Subcutaneous abdominal adipose tissue (tissue), 5 donors: ENCODE measurements around the gene ZFYVE21.
A peak's percentile ranks its signal among the peaks of the same experiment; 100 is the strongest.

ENCODE experiments used
- H3K27ac ChIP-seq: one replicate; pipeline ENCODE4 v1.7.0; 2013; ENCODE audit warnings: low read depth, mild to moderate bottlenecking, inconsistent platforms, low read length, moderate library complexity
- H3K27me3 ChIP-seq, 5 donors: one replicate each; pipeline ENCODE4 v1.7.0; 2013; ENCODE audit warnings: low read length in 5 of 5, inconsistent platforms in 1 of 5; ENCODE audit not compliant: control insufficient read depth in 5 of 5, insufficient read depth in 4 of 5
- H3K36me3 ChIP-seq, 5 donors: one replicate each; pipeline ENCODE4 v1.7.0; 2013; ENCODE audit warnings: low read length in 5 of 5; ENCODE audit not compliant: control insufficient read depth in 5 of 5, insufficient read depth in 5 of 5
- H3K4me1 ChIP-seq, 5 donors: one replicate each; pipeline ENCODE4 v1.7.0; 2013; ENCODE audit warnings: low read length in 5 of 5, mild to moderate bottlenecking in 3 of 5, moderate library complexity in 1 of 5; ENCODE audit not compliant: control insufficient read depth in 5 of 5, insufficient read depth in 5 of 5
- H3K4me3 ChIP-seq, 5 donors: one replicate each; pipeline ENCODE4 v1.7.0; 2013; ENCODE audit warnings: low read length in 5 of 5, low read depth in 1 of 5
- H3K9ac ChIP-seq, 5 donors: one replicate each; pipeline ENCODE4 v1.7.0; 2013; ENCODE audit warnings: low read length in 5 of 5, mild to moderate bottlenecking in 4 of 5, moderate library complexity in 3 of 5
- H3K9me3 ChIP-seq, 5 donors: one replicate each; pipeline ENCODE4 v1.7.0; 2013; ENCODE audit warnings: low read length in 5 of 5; ENCODE audit not compliant: control insufficient read depth in 5 of 5
- donor health status: healthy.
- donor health status: healthy.
- donor health status: healthy.
- donor health status: healthy.
- donor health status: healthy.

The ZFYVE21 gene

DNA sequence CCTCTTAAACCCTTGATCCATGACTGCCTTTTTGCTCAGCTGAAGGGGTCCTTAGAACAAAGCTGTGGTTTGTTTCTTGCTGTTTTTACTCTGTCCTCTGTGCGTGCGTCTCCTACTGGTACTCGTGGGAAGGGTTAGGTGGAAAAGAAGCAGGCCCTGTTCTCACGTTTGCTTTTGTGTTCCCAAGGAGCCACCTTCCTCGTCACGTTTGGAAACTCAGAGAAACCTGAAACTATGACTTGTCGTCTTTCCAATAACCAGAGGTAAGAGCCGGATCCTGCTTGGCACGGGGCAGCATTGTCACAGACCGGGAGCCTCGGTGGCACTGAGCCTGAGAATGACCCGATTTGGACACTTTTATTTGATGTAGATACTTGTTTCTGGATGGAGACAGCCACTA is 13.1 kb downstream of the ZFYVE21 start:
- no peak overlapping the region for H3K9ac ChIP-seq
- peaks cover 0 to 74% (median 63%) of the 10 kb centered on the region in 5 donors for H3K36me3 ChIP-seq
- H3K27ac ChIP-seq: no peak overlapping the region
- H3K9me3 ChIP-seq: no peaks in the 10 kb centered on the region
- no peaks in the 10 kb centered on the region for H3K27me3 ChIP-seq
- H3K4me3 ChIP-seq: no peak overlapping the region
- peaks cover 0 to 36% (median 19%) of the 10 kb centered on the region in 5 donors for H3K4me1 ChIP-seq

DNA sequence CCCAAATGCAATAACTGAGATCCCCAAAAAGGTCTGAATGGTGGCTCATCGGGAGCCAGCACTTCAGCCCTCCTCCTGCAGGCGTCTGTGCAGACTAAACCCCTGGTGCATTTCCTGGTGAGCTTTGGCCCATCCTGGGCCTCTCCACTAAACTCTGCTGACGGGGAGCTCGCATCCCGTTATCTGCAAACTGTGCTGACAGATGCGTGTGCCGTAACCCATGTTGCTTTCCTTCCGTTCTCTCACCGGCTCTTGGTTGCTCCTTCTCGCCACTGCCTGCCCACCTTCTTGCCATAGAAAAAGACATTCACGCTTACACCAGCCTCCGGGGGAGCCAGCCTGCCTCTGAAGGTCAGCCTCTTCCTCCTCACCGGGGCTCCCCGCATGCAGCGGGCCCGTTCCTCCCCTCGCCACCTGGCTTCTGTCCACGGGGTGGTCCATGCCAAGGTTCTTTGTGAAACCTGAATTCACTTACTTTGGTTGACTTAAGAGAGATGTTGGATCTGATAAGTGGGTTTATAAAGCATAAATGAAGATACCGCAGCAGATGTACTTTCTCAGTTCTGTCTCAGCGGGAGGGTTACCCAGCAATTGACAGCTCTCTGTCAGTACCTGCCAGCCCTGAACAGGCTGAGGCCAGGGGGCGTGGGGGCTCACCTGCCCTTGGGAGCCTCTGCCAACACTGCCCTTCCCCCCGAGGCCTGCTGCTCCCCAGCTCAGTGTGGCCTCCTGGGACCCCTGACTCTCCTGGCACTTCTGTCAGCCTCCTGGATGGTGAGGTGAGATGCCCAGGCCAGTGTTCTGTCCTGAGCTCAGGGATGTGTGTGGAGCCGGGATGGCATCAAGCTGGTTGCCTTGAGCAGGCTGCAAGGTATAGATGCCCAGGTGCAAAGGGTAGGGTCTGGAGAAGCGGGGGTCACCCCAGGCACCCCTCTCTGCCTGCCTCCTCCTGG is 14.2 kb downstream of the ZFYVE21 start:
- H3K27ac ChIP-seq: no peak overlapping the region
- no peak overlapping the region for H3K9ac ChIP-seq

DNA sequence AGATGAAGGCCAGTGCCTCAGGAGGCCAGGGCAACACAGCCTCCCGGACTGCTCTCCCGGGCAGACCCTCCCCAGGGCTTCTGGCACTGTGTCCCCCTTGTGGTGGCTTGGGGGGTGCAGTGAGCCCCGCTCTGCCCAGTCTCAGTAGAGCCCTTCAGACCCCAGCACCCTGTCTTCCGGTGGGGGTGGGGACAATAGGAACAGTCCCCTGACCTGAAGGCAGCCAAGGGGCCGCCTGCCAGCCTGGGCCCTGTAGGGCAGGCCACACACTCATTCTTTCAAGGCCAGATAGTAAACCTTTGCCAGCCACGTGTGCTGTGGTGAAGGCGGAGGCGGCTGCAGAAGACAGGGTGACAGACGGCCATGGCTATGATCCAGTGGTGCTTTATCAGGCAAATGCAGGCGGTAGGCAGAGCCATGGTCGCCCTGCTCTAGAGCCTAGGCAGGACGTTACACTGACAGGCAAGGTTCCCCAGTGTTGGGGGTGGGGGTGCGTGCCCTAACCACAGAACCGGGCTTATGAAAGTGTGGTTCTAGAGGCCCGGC is 15.0 kb downstream of the ZFYVE21 start:
- Histone ChIP-seq H3K36me3 (peaks cover 0 to 84% (median 71%) of the 10 kb centered on the region in 5 donors), H3K4me1 (peaks cover 1 to 36% (median 18%) of the 10 kb centered on the region in 5 donors)

More for the DNA sequence above, 14.2 kb downstream of the ZFYVE21 start:
- no peaks in the 10 kb centered on the region for H3K27me3 ChIP-seq
- H3K4me3 ChIP-seq: no peak overlapping the region
- no peaks in the 10 kb centered on the region for H3K9me3 ChIP-seq
- H3K4me1 ChIP-seq: peaks cover 0 to 30% (median 12%) of the 10 kb centered on the region in 5 donors
- peaks cover 0 to 81% (median 71%) of the 10 kb centered on the region in 5 donors for H3K36me3 ChIP-seq

DNA sequence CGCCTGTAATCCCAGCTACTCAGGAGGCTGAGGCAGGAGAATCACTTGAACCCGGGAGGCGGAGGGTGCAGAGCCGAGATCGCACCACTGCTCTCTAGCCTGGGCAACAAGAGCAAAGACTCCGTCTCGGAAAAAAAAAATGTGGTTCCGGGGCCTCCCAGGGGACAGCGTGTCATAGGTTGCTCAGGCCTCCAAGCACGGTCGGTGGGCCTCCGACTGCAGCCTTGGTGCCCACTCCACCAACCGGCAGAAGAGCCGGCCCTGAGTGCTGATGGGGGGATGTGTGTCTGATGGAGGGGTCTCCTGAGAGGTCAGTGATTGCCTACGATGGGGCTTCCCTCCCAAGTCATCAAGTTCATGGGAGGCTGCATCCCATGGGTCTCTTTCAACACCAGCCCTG is 15.9 kb downstream of the ZFYVE21 start:
- H3K36me3 ChIP-seq: peaks cover 0 to 80% (median 63%) of the 10 kb centered on the region in 5 donors
- peaks cover 3 to 46% (median 26%) of the 10 kb centered on the region in 5 donors for H3K4me1 ChIP-seq

More for the DNA sequence above, 15.0 kb downstream of the ZFYVE21 start:
- no peak overlapping the region for H3K27ac ChIP-seq
- no peaks in the 10 kb centered on the region for H3K9me3 ChIP-seq
- no peak overlapping the region for H3K9ac ChIP-seq
- no peak overlapping the region for H3K4me3 ChIP-seq
- H3K27me3 ChIP-seq: no peaks in the 10 kb centered on the region

DNA sequence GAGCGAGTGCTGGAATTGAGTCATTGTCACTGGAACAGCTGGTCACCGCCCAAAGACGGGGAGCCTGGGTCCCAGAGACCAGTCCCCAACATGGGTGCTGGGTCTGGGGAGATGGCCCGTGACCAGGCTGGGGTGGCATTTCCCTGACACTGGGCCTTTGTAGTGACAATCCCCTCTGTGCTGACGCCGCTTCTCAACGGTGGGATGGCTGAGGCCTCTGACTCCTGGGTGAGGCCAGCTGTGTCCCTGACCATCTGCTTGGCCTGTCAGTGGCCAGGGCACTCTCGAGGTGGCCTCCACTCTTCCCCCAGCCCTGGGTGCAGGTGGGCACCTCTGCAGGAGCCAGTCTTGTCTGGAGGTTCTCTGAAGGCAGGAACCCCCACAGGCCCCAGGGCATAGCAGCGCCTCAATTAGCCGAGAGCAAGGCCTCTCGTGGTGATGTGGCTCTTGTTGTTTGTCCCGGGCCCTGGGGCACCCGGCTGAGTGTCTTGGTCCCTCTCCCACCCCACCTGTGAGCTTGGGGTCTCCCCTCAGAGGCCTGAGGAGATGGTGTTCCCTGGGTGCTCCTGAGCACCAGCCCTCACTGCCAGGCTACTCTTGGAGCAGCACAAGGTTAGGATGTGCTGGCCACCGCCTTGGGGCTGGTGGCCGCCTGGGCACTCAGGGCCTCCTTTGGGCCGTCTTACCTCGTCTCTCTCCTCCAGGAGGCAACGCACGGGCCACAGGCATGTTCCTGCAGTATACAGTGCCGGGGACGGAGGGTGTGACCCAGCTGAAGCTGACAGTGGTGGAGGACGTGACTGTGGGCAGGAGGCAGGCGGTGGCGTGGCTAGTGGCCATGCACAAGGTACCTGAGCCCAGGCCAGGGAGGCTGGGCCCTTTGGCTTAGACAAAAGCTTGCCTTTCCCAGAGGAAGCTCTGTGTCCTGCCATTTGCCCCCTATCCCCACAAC is 16.6 kb downstream of the ZFYVE21 start:
- Histone ChIP-seq H3K9me3 (no peaks in the 10 kb centered on the region), H3K9ac (peak overlapping the region in 1 of 5 donors; percentile 17), H3K36me3 (peaks cover 0 to 77% (median 60%) of the 10 kb centered on the region in 5 donors), H3K27ac (no peak overlapping the region), H3K4me1 (peaks cover 6 to 53% (median 33%) of the 10 kb centered on the region in 5 donors), H3K4me3 (no peak overlapping the region), H3K27me3 (no peaks in the 10 kb centered on the region)

More for the DNA sequence above, 15.9 kb downstream of the ZFYVE21 start:
- Histone ChIP-seq H3K4me3 (no peak overlapping the region), H3K9ac (no peak overlapping the region), H3K27ac (no peak overlapping the region), H3K27me3 (no peaks in the 10 kb centered on the region), H3K9me3 (no peaks in the 10 kb centered on the region)

DNA sequence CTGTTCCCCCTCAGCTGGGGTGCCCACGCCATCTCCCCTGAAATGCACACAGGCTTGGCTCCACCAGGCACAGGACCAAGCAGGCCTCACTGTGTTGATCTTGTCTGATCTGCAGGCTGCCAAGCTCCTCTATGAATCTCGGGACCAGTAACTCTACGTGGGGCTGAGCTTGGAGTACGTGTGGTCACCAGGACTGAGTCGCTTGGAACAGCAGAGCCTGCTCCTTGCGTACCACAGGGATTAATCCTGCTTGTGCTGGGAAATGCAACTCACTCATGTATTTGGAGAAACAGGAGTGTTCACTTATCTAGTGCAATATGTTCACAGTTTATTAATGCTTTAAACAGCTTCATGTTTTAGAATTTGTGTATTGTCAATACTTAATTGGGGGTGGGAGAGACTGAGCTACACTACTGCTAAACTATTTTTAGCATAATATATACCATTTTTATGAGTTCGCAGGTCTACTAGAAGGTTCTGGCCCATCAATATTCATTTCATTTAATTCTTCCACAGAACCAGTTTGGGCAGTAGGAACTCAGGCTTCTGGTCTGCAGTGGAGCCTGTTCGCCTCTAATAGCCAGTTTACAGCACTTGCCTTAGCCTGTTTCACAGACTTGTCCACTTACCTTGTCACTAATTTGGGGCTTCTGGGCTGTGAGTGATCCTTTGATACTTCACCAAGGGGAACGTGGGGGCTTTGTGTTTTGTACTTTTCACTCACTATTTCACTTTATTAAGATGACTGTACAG is 17.4 kb downstream of the ZFYVE21 start:
- no peak overlapping the region for H3K27ac ChIP-seq
- peaks cover 0 to 77% (median 59%) of the 10 kb centered on the region in 5 donors for H3K36me3 ChIP-seq
- H3K4me3 ChIP-seq: no peak overlapping the region
- peaks cover 6 to 59% (median 40%) of the 10 kb centered on the region in 5 donors for H3K4me1 ChIP-seq
- H3K9me3 ChIP-seq: no peaks in the 10 kb centered on the region
- H3K9ac ChIP-seq: no peak overlapping the region
- no peaks in the 10 kb centered on the region for H3K27me3 ChIP-seq

DNA sequence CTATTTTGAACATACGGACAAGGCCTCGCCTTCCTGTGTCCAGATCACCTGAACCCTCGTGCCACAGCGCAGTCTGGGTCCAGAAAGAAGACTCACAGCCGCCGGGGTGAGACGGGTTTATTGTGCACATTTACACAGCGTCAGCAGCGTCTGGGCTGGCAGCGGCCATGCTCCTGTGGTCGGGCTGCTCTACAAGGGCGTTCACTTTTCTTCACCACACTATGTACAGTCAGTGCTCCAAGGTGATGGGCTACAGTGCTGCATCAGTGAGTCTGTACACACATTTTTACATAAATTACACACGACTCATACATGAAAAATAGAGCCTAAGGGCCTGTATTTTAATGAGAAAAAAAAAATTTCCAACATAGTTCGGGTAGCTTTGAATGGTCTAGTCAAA is 18.0 kb downstream of the ZFYVE21 start:
- Histone ChIP-seq H3K36me3 (peaks cover 0 to 76% (median 62%) of the 10 kb centered on the region in 5 donors), H3K27me3 (no peaks in the 10 kb centered on the region), H3K27ac (no peak overlapping the region), H3K9ac (no peak overlapping the region), H3K9me3 (no peaks in the 10 kb centered on the region), H3K4me3 (no peak overlapping the region), H3K4me1 (peaks cover 6 to 59% (median 40%) of the 10 kb centered on the region in 5 donors)

DNA sequence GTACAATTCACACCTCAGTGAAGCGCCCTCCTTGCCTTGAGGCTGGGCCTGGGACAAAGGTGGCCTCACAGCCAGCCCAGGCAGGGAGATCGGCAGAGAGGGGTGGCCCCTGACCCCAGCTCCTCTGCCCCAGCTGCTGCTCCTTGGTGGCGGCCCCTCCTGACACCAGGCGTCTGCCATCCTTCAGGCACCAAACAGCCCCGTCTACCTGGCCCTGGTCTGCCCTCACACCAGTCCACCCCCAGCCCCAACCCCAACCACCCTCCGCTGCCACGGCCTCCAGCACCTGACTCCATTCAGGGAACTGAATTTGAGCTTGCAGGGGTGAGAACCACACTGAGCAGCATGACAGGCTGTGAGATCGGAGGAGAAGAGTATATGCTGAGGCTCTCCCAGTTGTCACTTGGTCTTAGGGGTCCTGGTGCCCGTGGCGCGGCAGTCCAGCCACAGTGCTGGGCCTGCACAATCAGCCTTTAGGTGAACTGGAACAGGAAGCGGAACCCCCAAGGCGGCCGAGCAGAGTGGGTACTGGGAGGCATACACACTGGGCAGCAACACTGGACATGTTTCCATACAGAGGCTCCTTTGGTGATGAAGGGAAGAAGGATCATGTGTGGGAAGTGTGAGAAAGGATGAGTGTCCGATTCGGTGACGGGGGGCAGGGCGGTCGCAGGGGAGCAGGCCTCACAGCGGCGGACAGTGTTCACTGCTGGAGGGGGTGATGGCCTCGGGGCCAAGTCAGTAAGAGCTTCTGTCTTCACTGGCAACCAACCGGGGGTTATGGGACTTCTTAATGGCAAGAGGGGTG is 18.7 kb downstream of the ZFYVE21 start:
- Histone ChIP-seq H3K9me3 (no peaks in the 10 kb centered on the region), H3K4me3 (no peak overlapping the region), H3K27ac (no peak overlapping the region), H3K36me3 (peaks cover 0 to 75% (median 56%) of the 10 kb centered on the region in 5 donors), H3K4me1 (peaks cover 6 to 65% (median 40%) of the 10 kb centered on the region in 5 donors), H3K27me3 (no peaks in the 10 kb centered on the region), H3K9ac (no peak overlapping the region)
